Stimulated activated CD8-positive, alpha-beta memory T cell treated with anti-CD3 and anti-CD28 coated beads, Interleukin-2, amount 100 ng/mL, for 1 hour (primary cell): Measurements from ENCODE around the gene SLC28A3.

Experiments used
- DNase-seq, 2 donors: peaks; one replicate each; pipeline ENCODE4 v3.0.0-alpha.2; 2020; ENCODE audit warnings: low read depth in 2 of 2

SLC28A3 gene

GRCh38 chr9:84241817-84242373 is 98.7 kb downstream of the SLC28A3 start:
- DNase-seq: no peak

GRCh38 chr9:84239343-84239742 is 101.2 kb downstream of the SLC28A3 start:
- DNase-seq: no peak

- no peak for DNase-seq
These were observed 101.9 kb downstream of the SLC28A3 start for GRCh38 chr9:84238652-84239051.

GRCh38 chr9:84235511-84235910 is 105.0 kb downstream of the SLC28A3 start:
- no peak for DNase-seq

- DNase-seq: no peak
These were observed 110.0 kb downstream of the SLC28A3 start for GRCh38 chr9:84230355-84231145.

GRCh38 chr9:84229191-84229590 is 111.4 kb downstream of the SLC28A3 start:
- no peak for DNase-seq

- DNase-seq: no peak
These were observed 112.3 kb downstream of the SLC28A3 start for GRCh38 chr9:84228130-84228720.

- DNase-seq: no peak
These were observed 114.4 kb downstream of the SLC28A3 start for GRCh38 chr9:84226126-84226525.
